GM12891 (cell line): Measurements from ENCODE around the gene HMGN4.

Source experiments
- POLR2A ChIP-seq: IDR thresholded peaks from 2 replicates; pipeline ENCODE4 v1.6.1; 2011; ENCODE audit warnings: low read depth, low read length, control low read depth
- POLR2AphosphoS5 ChIP-seq: IDR thresholded peaks from 2 replicates; pipeline ENCODE4 v1.6.1; 2011; ENCODE audit warnings: low read depth, low read length, control low read depth
- TAF1 ChIP-seq: IDR thresholded peaks from 2 replicates; pipeline ENCODE4 v1.6.1; 2011; ENCODE audit warnings: low read depth, low read length, control low read depth

DNA sequence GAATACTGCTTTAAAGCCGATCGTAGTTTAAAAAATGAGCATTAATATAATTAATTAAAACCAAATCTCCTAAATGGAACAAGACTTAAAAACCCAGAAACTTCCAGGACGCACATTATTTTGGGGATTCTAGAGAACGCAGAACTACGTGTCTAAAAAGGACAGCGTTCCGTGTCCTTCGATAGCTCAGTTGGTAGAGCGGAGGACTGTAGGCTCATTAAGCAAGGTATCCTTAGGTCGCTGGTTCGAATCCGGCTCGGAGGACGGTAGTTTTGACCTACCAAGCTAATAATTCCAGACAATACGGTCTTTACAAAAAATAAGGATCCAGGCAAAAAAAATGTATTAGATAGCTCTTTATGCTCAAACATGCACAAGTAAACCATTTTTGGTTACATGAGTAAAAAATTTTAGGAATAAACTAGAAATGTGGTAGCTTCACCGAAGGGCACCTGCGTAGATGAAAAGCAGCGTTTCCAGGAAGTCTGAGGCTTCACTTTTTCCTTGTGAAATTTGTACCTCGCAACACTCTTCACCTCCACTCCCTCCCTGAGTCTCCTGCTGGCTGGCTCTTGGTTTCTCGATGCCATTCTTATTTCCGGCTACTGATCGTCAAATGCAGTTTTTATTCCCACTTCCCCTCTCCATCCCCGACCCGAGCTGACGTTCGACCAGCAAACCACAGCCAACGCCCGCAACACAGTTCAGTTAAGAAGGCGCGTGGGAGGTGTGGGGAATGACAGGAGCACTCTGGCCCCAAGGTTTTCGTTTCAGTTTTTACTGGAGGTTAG, 39.0 kb downstream of the HMGN4 start:
- TF ChIP-seq TAF1, result no peak
- TF ChIP-seq POLR2AphosphoS5, result no peak
- TF ChIP-seq POLR2A, result no peak
